CD4-positive, alpha-beta T cell treated with Interleukin-6 at 100 ng/mL for 8 hours (primary cell): Measurements from ENCODE around the gene OR10H2.
"Not testable (repeated sequence)": the region's sequence is repeated elsewhere in the genome, so short reads cannot be mapped to it uniquely, and the experiment has no call there.

Experiments used
- DNase-seq: peaks from one replicate; pipeline ENCODE4 v3.0.0-alpha.2; 2020; ENCODE audit warnings: mixed read lengths, low spot score

The OR10H2 gene

DNA sequence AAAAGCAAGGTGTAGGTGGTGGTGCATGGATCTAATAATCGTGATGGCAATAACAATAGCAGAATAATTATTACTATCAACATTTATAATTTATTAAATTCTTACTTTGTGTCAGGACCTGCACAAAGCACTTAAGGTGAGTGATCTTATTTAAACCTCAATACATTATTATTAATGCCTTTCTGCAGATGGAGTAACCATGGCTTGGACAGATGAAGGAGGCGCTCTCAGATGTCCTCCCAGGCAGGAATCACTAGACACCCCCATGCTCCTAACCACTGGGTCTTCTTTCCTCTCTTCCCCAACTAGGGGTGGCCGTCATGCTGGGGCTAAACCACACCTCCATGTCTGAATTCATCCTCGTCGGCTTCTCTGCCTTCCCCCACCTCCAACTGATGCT is at the start of gene OR10H2:
TSS of gene OR10H2 (plus strand) at position 301 of the 400 bp plus-strand sequence. CDS start at position 321, 20 bp downstream.
- DNase-seq = no peak

DNA sequence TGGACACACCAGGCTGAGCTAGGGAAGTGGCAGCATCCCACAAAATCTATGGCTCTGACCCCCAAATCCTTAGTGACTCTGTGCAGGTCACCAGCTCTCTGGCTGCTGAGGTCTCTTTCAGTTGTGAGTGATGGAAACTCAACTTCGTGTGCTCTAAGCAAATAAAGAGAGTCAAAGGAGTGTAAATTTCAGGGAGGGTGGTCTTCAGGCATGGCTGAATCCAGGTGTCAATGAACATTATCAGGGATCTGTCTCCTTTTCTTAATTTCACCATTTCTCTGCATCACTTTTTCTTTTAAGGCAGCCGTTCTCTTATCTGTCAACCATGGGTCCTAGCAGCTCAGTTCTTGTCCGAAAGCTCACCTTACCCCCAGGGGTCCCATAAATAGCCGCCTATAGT is 48.7 kb upstream of the OR10H2 start:
- DNase-seq = no peak

DNA sequence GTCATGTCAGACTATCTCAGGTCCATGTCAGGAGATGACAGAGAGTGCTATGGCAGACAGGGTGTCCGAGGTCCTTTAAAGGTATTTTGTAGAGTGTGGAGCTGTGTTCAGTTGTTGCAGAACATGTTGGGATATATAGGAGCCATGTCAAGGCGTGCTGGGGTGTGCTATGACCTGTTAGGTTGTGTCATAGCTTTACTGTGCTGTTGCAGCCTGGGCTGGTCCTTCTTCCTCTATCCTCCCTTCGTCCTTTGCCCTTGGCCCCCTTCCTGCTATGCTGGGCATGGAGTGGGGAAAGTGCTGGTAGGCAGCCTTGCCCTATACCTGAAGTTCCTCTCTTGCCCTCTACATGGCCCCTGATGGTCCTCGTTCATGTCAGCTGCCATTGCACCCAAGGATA is 48.0 kb upstream of the OR10H2 start:
- DNase-seq = not testable (repeated sequence)

DNA sequence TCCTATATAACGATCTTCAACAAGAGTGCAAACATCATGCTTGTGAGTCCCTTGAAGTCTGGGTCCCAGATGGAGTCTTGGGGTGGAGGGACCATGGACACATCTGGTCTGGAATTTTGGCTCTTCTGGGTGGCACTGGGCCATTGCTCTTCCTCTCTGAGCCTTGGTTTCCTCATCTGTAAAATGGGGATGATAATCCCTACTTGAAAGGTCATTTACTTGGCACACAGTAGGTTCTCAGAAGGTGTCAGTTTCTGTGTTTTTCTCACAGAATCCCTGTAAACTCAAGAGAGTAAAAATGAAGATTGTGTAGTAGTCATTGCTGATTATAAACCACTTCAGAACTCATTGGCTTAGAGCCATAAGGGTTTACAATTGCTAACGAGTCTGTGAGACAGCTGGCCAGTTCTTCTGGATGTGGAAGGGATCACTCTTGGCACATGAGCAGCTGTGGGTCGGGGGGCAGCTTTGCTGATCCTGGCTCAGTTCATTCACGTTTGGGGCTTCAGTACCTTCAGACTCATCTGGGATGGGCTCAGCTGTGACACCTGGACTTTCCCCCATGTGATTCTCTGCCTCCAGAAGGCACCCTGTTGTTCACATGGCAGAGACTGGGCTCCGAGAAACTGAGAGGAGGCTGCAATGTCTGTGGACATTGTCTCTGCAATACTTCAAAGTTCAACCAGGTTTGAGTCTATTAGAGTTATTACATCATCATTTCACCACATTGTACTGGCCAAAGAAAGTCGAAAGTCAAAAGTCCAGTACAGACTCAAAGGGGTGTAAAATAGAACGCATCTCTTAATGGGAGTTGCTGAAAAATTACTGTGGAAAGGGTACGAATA is 47.1 kb upstream of the OR10H2 start:
- no peak for DNase-seq

DNA sequence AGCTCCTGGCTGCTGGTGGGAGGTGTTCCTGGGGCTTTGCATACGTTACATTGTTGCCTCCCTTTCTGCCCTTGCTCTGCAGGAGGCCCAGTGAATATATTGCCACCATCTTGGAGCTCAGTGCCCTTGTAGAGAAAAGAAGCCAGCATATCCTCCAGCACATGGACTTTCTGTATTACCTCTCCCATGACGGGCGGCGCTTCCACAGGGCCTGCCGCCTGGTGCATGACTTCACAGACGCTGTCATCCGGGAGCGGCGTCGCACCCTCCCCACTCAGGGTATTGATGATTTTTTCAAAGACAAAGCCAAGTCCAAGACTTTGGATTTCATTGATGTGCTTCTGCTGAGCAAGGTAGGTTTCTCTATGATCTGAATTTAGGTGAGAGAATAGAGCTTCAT is 44.4 kb upstream of the OR10H2 start:
- no peak for DNase-seq

- DNase-seq = no peak
Measured at GRCh38 chr19:15684828-15685227, 43.0 kb upstream of the OR10H2 start.

DNA sequence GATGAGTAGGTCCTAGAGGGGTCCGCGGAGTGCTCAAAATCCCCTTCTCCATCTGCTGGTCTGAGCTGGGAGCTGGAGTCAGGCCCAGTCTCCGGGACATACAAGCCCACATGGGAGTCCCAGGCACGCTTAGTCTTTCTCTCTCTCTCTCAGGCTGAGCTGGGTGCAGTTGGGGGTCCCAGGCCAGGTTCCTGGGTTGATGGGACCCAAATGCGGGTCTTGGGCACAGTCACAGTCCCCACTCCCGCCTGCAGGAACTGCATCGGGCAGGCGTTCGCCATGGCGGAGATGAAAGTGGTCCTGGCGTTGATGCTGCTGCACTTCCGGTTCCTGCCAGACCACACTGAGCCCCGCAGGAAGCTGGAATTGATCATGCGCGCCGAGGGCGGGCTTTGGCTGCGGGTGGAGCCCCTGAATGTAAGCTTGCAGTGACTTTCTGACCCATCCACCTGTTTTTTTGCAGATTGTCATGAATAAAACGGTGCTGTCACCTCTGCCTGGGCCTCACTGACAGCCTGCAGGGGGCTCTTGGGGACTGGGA is 31.1 kb upstream of the OR10H2 start:
- DNase-seq = no peak

GRCh38 chr19:15701757-15702533 is 25.9 kb upstream of the OR10H2 start:
- no peak for DNase-seq

GRCh38 chr19:15702534-15702930 is 25.3 kb upstream of the OR10H2 start:
- no peak for DNase-seq

DNA sequence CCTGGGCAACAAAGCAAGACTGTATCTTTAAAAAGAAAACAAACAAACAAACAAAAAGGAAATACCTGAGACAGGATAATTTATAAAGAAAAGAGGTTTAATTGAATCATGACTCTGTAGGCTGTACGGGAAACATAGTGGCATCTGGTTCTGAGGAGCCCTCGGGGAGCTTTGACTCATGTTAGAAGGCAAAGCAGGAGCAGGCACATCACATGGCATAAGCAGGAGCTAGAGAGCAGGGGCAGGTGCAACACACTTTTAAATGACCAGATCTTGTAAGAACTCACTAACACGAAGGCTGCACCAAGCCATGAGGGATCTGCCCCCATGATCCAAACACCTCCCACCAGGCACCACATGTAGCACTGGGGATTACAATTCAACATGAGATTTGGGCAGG is 13.2 kb upstream of the OR10H2 start:
- no peak for DNase-seq

GRCh38 chr19:15715642-15716041 is 12.2 kb upstream of the OR10H2 start:
- no peak for DNase-seq

DNA sequence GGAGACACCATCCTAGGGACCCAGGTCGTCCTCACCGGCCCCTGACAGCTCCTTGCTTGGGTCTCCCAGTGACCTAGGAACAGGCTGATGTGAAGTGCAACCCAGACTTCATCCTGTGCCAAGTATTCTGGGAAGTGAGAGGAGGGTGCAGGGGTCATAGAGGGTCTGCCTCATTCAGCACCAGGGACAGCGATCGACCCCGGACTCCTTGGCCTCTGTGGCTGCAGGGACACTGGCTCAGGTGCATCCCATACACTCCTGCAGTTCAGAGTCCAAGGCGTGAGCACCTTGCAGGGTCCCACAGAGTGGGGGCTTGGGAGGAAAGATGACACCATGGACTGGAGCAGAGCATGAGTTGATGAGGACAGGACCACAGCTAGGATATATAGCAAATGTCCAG is 10.0 kb upstream of the OR10H2 start:
- no peak for DNase-seq

DNA sequence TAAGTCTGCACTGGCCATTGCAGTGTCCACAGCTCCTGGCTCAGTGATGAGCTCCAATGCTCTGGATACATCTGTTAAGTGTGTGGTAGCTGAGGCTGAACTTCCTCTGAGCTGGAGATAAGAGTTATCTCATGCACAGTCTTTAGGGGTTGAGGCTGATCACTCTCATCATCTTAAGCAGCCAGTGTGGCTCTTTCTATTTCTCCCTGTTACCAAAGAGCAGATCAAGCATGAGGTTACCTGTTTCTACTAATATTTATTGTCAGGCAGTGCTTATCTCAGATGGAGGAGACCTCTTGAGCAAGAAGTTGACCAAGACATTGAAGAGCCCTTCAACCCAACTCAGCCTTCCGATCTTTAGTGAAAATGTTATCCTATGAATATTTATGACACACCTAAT is 6.6 kb upstream of the OR10H2 start:
- no peak for DNase-seq

GRCh38 chr19:15722956-15723355 is 4.9 kb upstream of the OR10H2 start:
- DNase-seq = no peak

DNA sequence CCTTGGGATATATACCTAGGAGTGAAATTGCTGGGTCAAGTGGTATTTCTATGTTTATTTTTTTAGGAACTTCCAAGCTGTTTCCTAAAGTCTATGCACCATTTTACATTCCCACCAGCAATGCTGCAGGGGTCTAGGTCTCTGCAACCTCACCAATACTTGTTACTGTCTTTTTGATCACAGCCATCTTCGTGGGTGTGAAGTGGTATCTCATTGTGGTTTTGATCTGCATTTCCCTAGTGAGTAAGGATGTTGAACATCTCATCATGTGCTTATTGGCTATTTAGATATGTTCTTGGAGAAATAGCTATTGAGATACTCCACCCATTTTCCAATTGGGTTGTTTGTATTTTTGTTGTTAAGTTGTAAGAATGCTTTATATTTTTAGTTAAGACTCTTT is 2.7 kb downstream of the OR10H2 start:
- no peak for DNase-seq

- DNase-seq = no peak
Measured at GRCh38 chr19:15732388-15732787, 4.6 kb downstream of the OR10H2 start.

GRCh38 chr19:15733895-15734294 is 6.1 kb downstream of the OR10H2 start:
- no peak for DNase-seq

DNA sequence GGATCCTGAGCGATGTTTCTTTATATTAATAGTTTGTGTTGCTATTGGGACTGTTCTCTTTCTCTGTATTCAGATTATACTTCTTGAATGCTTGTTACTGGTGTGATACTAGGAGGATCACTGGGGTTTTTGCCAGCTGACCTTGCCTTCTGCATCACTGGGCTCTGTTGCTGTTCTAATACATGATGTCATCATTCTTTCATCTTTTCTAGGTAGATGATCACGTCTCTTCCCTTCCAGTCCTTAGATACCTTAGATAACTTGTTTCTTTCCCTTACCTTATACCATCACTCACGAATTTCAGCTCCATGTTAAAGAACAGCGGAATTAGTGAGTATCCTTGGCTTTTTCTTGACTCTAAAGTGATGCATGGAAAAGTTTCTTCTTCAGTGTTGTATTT is 9.9 kb downstream of the OR10H2 start, which contains the start of gene OR10H3:
TSS of gene OR10H3 (plus strand) at position 264 of the 400 bp plus-strand sequence. CDS start 3,408 bp downstream, outside the sequence.
- no peak for DNase-seq

- no peak for DNase-seq
Measured at GRCh38 chr19:15740785-15741184, 13.0 kb downstream of the OR10H2 start.

- no peak for DNase-seq
Measured at GRCh38 chr19:15748239-15748638, 20.4 kb downstream of the OR10H2 start.

GRCh38 chr19:15758379-15758778 is 30.6 kb downstream of the OR10H2 start:
- DNase-seq = no peak

- no peak for DNase-seq
Measured at GRCh38 chr19:15759962-15760565, 32.2 kb downstream of the OR10H2 start.
